GM12891 (cell line): ENCODE data around the gene HPD.

ENCODE experiments used
- POLR2A ChIP-seq: IDR thresholded peaks from 2 replicates; pipeline ENCODE4 v1.6.1; 2011; ENCODE audit warnings: low read depth, low read length, control low read depth
- POLR2AphosphoS5 ChIP-seq: IDR thresholded peaks from 2 replicates; pipeline ENCODE4 v1.6.1; 2011; ENCODE audit warnings: low read depth, low read length, control low read depth
- POU2F2 ChIP-seq: IDR thresholded peaks from 2 replicates; pipeline ENCODE4 v1.6.1; 2011; ENCODE audit warnings: low read depth, mild to moderate bottlenecking, control low read depth, low read length, moderate library complexity
- TAF1 ChIP-seq: IDR thresholded peaks from 2 replicates; pipeline ENCODE4 v1.6.1; 2011; ENCODE audit warnings: low read depth, low read length, control low read depth

DNA sequence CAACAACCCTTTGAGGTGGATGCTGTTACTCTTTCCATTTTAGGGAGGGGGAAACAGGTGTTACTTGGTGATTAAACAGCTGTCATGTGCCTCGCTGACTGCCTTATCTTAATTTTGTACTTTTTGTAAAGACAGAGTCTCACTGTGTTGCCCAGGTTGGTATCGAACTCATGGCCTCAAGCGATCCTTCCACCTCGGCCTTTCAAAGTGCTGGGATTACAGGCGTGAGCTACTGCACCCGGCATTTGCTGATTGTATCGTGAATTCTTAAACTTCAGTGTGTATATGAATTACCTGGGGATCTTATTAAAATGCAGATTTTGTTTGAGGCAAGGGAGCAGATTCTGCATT is 30.6 kb upstream of the HPD start:
- TF ChIP-seq POLR2AphosphoS5 (no peak), POLR2A (no peak), TAF1 (no peak), POU2F2 (no peak)
